Measurements from ENCODE around the gene FGF4. TPM values are rescaled to one million over a fixed set of nuclear protein-coding genes. Genes with fewer than 3 reads are reported as not detected.

Gene FGF4
- total and polyA plus RNA-seq, 7 donors: not detected

DNA sequence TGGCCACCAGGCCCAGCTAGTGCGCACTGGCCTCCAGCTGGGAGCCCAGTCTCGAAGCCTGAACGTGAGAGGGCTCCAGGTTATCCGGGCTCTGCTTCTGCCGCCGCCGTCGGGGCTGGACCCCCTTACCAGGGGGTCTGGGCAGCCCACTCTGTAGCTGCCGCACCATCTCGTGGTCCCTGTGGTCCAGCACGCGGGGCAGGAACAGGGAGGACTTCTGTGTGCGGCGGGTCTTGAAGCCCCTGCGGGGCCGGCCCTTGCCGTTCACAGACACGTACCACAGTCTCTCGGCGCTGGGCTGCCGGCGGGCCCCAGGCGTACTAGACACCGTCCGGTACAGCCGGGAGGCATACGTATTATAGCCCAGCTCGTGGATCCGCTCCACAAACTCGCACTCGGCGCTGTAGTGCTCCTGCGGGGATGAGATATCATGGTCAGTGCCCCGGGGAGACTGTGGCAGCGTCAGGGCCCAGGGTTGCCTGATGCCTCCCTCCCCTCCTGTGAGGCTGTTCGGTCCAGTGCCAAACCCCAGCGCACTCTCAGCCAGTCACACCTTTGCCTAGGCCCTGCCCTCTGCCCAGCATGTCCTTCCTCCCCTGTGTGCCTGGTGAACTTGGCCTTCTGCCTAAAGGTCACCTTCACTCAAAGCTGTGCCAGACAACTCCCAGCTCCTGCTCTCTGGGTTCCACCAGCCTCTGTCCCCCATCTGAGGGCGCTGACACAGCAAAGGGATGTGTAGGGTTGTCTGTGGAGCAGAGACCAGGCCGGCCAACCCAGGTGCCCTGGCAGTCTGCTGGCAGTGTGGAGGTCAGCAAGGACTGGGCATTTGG lies 35.4 kb upstream of the FGF4 start:
- DNase-seq (no peak), ATAC-seq (no peak)
- 91 to 92% (median 92%) methylated on average over 36 to 39 of the region's 39 CpGs for WGBS, 3 donors
- Histone ChIP-seq H3K27me3 (ENCODE audit: insufficient read depth in 3 of 3, low read length in 2 of 3) (peaks cover 0 to 12% (median 9%) of the 10 kb centered on the region in 3 donors), H3K4me3 (no peak overlapping the region), H3K4me1 (no peaks in the 10 kb centered on the region), H3K27ac (no peak overlapping the region), H3K9me3 (no peaks in the 10 kb centered on the region), H3K36me3 (ENCODE audit: insufficient read depth in 1 of 2, low read depth in 1 of 2) (no peaks in the 10 kb centered on the region)
- intact Hi-C loops (cut with DNase I): no loop called here
- TF ChIP-seq CTCF (IDR thresholded peaks at IDR 0.05): no peak

DNA sequence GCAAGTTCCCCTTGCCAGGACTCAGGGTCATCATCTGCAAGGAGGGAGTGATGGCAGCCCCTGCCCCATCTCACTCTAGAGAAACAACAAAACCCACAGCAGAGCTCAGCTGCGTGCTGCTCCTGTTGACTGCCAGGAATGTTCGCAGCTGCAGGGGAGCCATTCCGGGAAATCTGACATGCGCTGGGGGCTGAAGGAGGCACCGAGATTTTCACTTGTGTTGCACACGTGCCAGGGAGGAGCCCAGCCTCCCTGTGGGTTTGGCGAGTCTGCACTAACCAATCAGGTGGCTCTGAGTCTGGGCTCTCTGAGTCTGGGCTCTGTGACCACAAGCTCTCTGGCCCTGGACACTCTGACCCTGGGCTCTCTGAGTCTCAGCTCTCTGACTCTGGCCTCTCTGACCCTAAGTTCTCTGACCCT lies 33.5 kb upstream of the FGF4 start:
- Histone ChIP-seq H3K27me3 (ENCODE audit: insufficient read depth in 3 of 3, low read length in 2 of 3) (peaks cover 0 to 11% (median 9%) of the 10 kb centered on the region in 3 donors), H3K9me3 (no peaks in the 10 kb centered on the region), H3K36me3 (ENCODE audit: insufficient read depth in 1 of 2, low read depth in 1 of 2) (no peaks in the 10 kb centered on the region), H3K27ac (no peak overlapping the region), H3K4me1 (no peaks in the 10 kb centered on the region), H3K4me3 (no peak overlapping the region)
- ATAC-seq (no peak), DNase-seq (no peak)
- intact Hi-C loops (cut with DNase I): no loop called here
- no peak for TF ChIP-seq CTCF (IDR thresholded peaks at IDR 0.05)
- whole genome bisulfite sequencing, 3 donors: 14 to 20% (median 15%) methylated on average over 7 of the region's 7 CpGs

GRCh38 chr11:69807106-69807815 lies 32.1 kb upstream of the FGF4 start:
- ATAC-seq: no peak
- H3K4me1 ChIP-seq: no peaks in the 10 kb centered on the region
- H3K4me3 ChIP-seq: no peak overlapping the region
- intact Hi-C loops (cut with DNase I): no loop called here
- TF ChIP-seq CTCF (IDR thresholded peaks at IDR 0.05): no peak
- no peak overlapping the region for H3K27ac ChIP-seq
- peaks cover 0 to 10% (median 9%) of the 10 kb centered on the region in 3 donors for H3K27me3 ChIP-seq (ENCODE audit: insufficient read depth in 3 of 3, low read length in 2 of 3)
- H3K9me3 ChIP-seq: no peaks in the 10 kb centered on the region
- DNase-seq: no peak
- no peaks in the 10 kb centered on the region for H3K36me3 ChIP-seq (ENCODE audit: insufficient read depth in 1 of 2, low read depth in 1 of 2)
- WGBS, 3 donors: 87 to 89% (median 88%) methylated on average over 9 of the region's 9 CpGs

- no peak for DNase-seq
- peak in 1 of 4 donors; percentile 41 for ATAC-seq
- Histone ChIP-seq H3K36me3 (ENCODE audit: insufficient read depth in 1 of 2, low read depth in 1 of 2) (no peaks in the 10 kb centered on the region), H3K27me3 (ENCODE audit: insufficient read depth in 3 of 3, low read length in 2 of 3) (peaks cover 0 to 9% (median 8%) of the 10 kb centered on the region in 3 donors), H3K9me3 (no peaks in the 10 kb centered on the region), H3K27ac (no peak overlapping the region), H3K4me1 (no peaks in the 10 kb centered on the region), H3K4me3 (no peak overlapping the region)
- 58 to 66% (median 60%) methylated on average over 19 of the region's 19 CpGs for WGBS, 3 donors
- intact Hi-C loops (cut with DNase I): loop anchor here in 1 of 2 donors (5.0 kb wide), 1 partner anchor 118 kb away; no protein-coding TSS in a partner anchor
- TF ChIP-seq CTCF (IDR thresholded peaks at IDR 0.05): no peak
Observed at GRCh38 chr11:69804769-69805508, 29.8 kb upstream of the FGF4 start.
